ENCODE data around the gene SNX25.
A peak's percentile ranks its signal among the peaks of the same experiment; 100 is the strongest.
"Not testable (repeated sequence)": the region's sequence is repeated elsewhere in the genome, so short reads cannot be mapped to it uniquely, and the experiment has no call there.

SNX25 gene

GRCh38 chr4:185307136-185307950, 97.9 kb downstream of the SNX25 start:
- DNase-seq (ENCODE audit: low spot score) = no peak

- DNase-seq (ENCODE audit: low spot score) = no peak
These were observed 100.4 kb downstream of the SNX25 start for GRCh38 chr4:185309770-185310169.

- DNase-seq (ENCODE audit: low spot score) = no peak
These were observed 101.9 kb downstream of the SNX25 start for GRCh38 chr4:185311113-185311888.

GRCh38 chr4:185312699-185313098, 103.3 kb downstream of the SNX25 start:
- DNase-seq (ENCODE audit: low spot score) = no peak

GRCh38 chr4:185317462-185317861, 108.1 kb downstream of the SNX25 start:
- not testable (repeated sequence) for DNase-seq (ENCODE audit: low spot score)

- no peak for DNase-seq (ENCODE audit: low spot score)
These were observed 108.5 kb downstream of the SNX25 start for GRCh38 chr4:185317880-185318279.

GRCh38 chr4:185318679-185319078, 109.3 kb downstream of the SNX25 start:
- DNase-seq (ENCODE audit: low spot score) = no peak

GRCh38 chr4:185322803-185323202, 113.4 kb downstream of the SNX25 start:
- no peak for DNase-seq (ENCODE audit: low spot score)

- DNase-seq (ENCODE audit: low spot score) = no peak
These were observed 114.2 kb downstream of the SNX25 start for GRCh38 chr4:185323606-185324005.

- DNase-seq (ENCODE audit: low spot score) = not testable (repeated sequence)
These were observed 115.0 kb downstream of the SNX25 start for GRCh38 chr4:185324361-185324760.

GRCh38 chr4:185325721-185326120, 116.3 kb downstream of the SNX25 start:
- not testable (repeated sequence) for DNase-seq (ENCODE audit: low spot score)

- no peak for DNase-seq (ENCODE audit: low spot score)
These were observed 119.2 kb downstream of the SNX25 start for GRCh38 chr4:185328586-185328985.

- not testable (repeated sequence) for DNase-seq (ENCODE audit: low spot score)
These were observed 120.6 kb downstream of the SNX25 start for GRCh38 chr4:185329879-185330510.

GRCh38 chr4:185332575-185333464, 123.4 kb downstream of the SNX25 start:
- DNase-seq (ENCODE audit: low spot score) = no peak

GRCh38 chr4:185334326-185334725, 124.9 kb downstream of the SNX25 start:
- DNase-seq (ENCODE audit: low spot score) = no peak

GRCh38 chr4:185335579-185335978, 126.2 kb downstream of the SNX25 start:
- DNase-seq (ENCODE audit: low spot score) = peak; percentile 35

GRCh38 chr4:185339941-185340340, 130.5 kb downstream of the SNX25 start:
- no peak for DNase-seq (ENCODE audit: low spot score)

GRCh38 chr4:185341377-185341776, 132.0 kb downstream of the SNX25 start:
- DNase-seq (ENCODE audit: low spot score) = no peak

- no peak for DNase-seq (ENCODE audit: low spot score)
These were observed 132.4 kb downstream of the SNX25 start for GRCh38 chr4:185341841-185342240.

- no peak for DNase-seq (ENCODE audit: low spot score)
These were observed 134.6 kb downstream of the SNX25 start for GRCh38 chr4:185343726-185344581.
